ENCODE data around the gene IDS.

The IDS gene

DNA sequence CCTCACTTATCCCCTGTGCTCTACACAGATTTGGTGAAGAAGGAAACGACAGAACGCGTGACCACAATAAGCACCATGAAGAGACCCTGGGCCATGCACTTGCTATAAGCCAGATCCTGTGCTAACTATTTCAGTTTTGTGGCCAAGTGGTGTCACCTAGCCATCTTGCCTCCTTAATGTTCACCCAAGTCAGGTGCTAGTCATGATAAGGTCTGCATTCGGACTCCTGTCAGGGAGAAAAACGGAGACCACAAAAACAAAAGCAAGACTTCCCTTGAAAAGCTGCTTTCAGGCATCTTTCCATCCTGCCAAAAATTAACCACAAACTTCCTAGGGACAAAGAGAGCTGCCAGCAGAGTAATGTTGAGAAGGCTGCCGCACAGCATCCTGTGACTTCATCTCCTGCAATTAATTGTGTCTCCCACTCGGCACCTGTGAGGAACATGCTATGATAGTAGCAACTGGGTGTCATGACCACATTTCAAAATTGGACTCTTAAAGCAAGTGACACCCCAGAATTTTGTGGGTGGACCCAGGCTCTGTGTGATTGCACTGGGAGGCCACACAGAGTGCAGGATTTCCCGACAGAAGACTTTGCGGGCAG, 8.8 kb upstream of the IDS start:
- TF ChIP-seq POLR2AphosphoS5 (IDR thresholded peaks at IDR 0.05; ENCODE audit: low read depth, low read length) = no peak
- no peak for TF ChIP-seq SIN3A (IDR thresholded peaks at IDR 0.05; ENCODE audit: borderline replicate concordance, insufficient read depth, low read length)
- no peak for TF ChIP-seq TAF1 (IDR thresholded peaks at IDR 0.05; ENCODE audit: borderline replicate concordance, insufficient read depth, low read length)
- no peak for TF ChIP-seq FOXP2 (optimal IDR thresholded peaks at IDR 0.05; ENCODE audit: borderline replicate concordance, extremely low read depth, extremely low read length, insufficient read depth)
- TF ChIP-seq, protein P1, sequence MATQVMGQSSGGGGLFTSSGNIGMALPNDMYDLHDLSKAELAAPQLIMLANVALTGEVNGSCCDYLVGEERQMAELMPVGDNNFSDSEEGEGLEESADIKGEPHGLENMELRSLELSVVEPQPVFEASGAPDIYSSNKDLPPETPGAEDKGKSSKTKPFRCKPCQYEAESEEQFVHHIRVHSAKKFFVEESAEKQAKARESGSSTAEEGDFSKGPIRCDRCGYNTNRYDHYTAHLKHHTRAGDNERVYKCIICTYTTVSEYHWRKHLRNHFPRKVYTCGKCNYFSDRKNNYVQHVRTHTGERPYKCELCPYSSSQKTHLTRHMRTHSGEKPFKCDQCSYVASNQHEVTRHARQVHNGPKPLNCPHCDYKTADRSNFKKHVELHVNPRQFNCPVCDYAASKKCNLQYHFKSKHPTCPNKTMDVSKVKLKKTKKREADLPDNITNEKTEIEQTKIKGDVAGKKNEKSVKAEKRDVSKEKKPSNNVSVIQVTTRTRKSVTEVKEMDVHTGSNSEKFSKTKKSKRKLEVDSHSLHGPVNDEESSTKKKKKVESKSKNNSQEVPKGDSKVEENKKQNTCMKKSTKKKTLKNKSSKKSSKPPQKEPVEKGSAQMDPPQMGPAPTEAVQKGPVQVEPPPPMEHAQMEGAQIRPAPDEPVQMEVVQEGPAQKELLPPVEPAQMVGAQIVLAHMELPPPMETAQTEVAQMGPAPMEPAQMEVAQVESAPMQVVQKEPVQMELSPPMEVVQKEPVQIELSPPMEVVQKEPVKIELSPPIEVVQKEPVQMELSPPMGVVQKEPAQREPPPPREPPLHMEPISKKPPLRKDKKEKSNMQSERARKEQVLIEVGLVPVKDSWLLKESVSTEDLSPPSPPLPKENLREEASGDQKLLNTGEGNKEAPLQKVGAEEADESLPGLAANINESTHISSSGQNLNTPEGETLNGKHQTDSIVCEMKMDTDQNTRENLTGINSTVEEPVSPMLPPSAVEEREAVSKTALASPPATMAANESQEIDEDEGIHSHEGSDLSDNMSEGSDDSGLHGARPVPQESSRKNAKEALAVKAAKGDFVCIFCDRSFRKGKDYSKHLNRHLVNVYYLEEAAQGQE (IDR thresholded peaks at IDR 0.05; ENCODE audit: insufficient read depth in 1 of 2, low read depth in 2 of 2, low read length in 2 of 2) = no peak

DNA sequence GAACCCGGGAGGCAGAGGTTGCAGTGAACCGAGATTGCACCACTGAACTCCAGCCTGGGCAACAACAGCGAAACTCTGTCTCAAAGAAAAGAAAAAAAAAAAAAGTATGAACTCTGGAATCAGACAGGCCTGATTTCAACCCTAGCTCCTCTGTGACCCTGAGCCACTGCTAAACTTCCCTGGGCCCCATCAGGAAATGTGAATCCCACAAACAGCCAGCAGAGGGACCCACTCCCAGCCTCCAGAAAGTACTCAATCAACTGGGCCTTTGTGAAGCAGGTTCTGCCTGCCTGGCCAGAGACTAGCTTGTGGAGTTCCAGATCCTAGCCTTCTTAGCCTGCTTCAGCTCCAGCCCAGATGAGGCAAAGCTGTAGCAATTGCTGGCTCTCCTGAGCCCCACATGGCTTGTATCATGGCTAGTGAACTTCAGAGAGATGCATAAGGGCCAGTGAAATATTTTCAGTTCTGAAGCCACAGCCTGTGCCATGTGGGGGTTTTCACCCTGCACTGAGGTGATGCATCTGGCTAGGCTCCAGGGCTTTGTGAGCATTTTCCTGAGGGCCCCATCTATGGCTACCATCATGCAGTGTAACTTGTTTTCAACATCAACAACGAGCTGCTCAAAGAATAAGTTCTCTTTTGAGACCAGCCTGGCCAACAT, 7.2 kb upstream of the IDS start:
- no peak for TF ChIP-seq TAF1 (IDR thresholded peaks at IDR 0.05; ENCODE audit: borderline replicate concordance, insufficient read depth, low read length)
- TF ChIP-seq, protein P1 (IDR thresholded peaks at IDR 0.05; ENCODE audit: insufficient read depth in 1 of 2, low read depth in 2 of 2, low read length in 2 of 2) = no peak
- no peak for TF ChIP-seq SIN3A (IDR thresholded peaks at IDR 0.05; ENCODE audit: borderline replicate concordance, insufficient read depth, low read length)
- no peak for TF ChIP-seq POLR2AphosphoS5 (IDR thresholded peaks at IDR 0.05; ENCODE audit: low read depth, low read length)
- TF ChIP-seq FOXP2 (optimal IDR thresholded peaks at IDR 0.05; ENCODE audit: borderline replicate concordance, extremely low read depth, extremely low read length, insufficient read depth) = no peak

DNA sequence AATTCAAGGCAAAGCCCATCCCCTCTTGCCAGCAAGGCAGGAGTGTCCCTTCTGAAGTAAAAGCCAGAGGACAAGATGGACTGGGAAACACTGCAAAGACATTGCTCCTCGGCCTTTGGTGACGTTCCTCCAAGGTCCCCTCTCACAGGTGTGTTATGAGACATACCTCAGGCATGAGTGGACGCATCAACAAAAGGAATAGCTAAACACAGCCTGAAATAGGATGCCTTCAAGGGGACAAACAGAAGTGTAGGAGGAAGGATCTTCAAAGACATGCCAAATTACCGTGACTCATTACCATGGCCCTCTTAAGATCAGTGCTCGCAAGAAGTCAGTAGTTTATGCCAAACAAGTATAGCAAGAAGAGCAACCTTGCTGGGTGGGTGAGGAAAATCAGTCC, 6.0 kb upstream of the IDS start:
- TF ChIP-seq SIN3A (IDR thresholded peaks at IDR 0.05; ENCODE audit: borderline replicate concordance, insufficient read depth, low read length) (no peak), TAF1 (IDR thresholded peaks at IDR 0.05; ENCODE audit: borderline replicate concordance, insufficient read depth, low read length) (no peak), POLR2AphosphoS5 (IDR thresholded peaks at IDR 0.05; ENCODE audit: low read depth, low read length) (no peak), FOXP2 (optimal IDR thresholded peaks at IDR 0.05; ENCODE audit: borderline replicate concordance, extremely low read depth, extremely low read length, insufficient read depth) (no peak)
- TF ChIP-seq, protein P1 (IDR thresholded peaks at IDR 0.05; ENCODE audit: insufficient read depth in 1 of 2, low read depth in 2 of 2, low read length in 2 of 2) = no peak

DNA sequence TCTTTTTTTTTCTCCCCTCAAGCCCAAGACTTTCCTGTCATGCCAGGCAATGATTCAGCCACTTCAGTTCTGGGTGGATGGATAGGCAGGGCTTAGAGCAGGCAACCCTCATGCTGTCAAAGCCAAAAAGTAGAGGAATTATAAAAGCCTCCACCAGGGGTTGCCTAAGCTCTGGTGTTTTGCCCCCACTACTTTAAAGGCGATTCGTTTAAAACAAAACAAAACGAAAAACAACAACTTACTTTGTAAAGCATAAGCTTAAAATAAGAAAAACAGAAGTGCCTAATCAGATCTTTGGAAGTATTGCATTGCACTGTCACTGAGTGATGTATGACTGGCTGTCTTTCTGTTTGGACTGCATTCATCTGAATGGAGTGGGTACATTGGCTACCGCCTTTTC, 5.3 kb upstream of the IDS start:
- TF ChIP-seq TAF1 (IDR thresholded peaks at IDR 0.05; ENCODE audit: borderline replicate concordance, insufficient read depth, low read length) (no peak), FOXP2 (optimal IDR thresholded peaks at IDR 0.05; ENCODE audit: borderline replicate concordance, extremely low read depth, extremely low read length, insufficient read depth) (no peak), SIN3A (IDR thresholded peaks at IDR 0.05; ENCODE audit: borderline replicate concordance, insufficient read depth, low read length) (no peak), POLR2AphosphoS5 (IDR thresholded peaks at IDR 0.05; ENCODE audit: low read depth, low read length) (no peak)
- TF ChIP-seq, protein P1 (IDR thresholded peaks at IDR 0.05; ENCODE audit: insufficient read depth in 1 of 2, low read depth in 2 of 2, low read length in 2 of 2) = no peak

Data from PFSK-1 (cell line).